PC-9 (cell line): Measurements from ENCODE around the gene CEP126.

Experiments
- CTCF ChIP-seq: fragments of 200-600 bp; sonication (generic); conservative IDR thresholded peaks from 2 replicates; pipeline ENCODE4 v1.6.1; 2017; ENCODE audit warnings: mixed run types, antibody characterized with exemption, mild to moderate bottlenecking, moderate library complexity
- EZH2 ChIP-seq: fragments of 200-600 bp; sonication (generic); IDR thresholded peaks from 2 replicates; pipeline ENCODE4 v1.8.0; 2017; ENCODE audit warnings: antibody characterized with exemption, low read depth

DNA sequence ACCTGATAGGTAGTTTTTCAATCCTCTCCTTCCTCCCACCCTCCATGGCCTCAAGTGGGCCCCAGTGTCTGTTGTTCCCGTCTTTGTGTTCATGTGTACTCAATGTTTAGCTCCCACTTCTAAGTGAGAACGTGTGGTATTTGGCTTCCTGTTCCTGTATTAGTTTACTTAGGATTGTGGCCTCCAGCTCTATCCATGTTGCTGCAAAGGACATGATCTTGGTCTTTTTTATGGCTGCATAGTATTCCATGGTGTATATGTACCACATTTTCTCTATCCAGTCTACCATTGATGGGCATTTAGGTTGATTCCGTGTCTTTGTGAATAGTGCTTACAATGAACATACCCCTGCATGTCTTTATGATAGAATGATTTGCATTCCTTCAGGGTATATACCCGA, 78.4 kb downstream of the CEP126 start:
- TF ChIP-seq CTCF, result no peak
- no peak for TF ChIP-seq EZH2
